ENCODE data around the gene SELENOO. TPM values are rescaled to one million over a fixed set of nuclear protein-coding genes. Genes with fewer than 3 reads are reported as not detected.
A peak's percentile ranks its signal among the peaks of the same experiment; 100 is the strongest.

The SELENOO gene
- total and polyA plus RNA-seq, 2 of the 13 experiments (the other 11 are each of a cell fraction or from before 2014, with no cell fraction given): 14.4 to 19.0 TPM

- TF ChIP-seq POGK (CRISPR knock-in tag; conservative IDR thresholded peaks at IDR 0.05) (peak; percentile 74), ZNF749 (CRISPR knock-in tag; IDR thresholded peaks at IDR 0.05; ENCODE audit: borderline replicate concordance) (peak; percentile 41; the same call in 1 of the 2 replicates), RFX3 (CRISPR knock-in tag; IDR thresholded peaks at IDR 0.05) (no peak), MXI1 (IDR thresholded peaks at IDR 0.05; ENCODE audit: borderline replicate concordance, low read depth, low read length) (peak; percentile 60; the same call in 1 of the 3 replicates), MLLT10 (CRISPR knock-in tag; IDR thresholded peaks at IDR 0.05) (no peak), SP1 (IDR thresholded peaks at IDR 0.05) (no peak), SP1 (CRISPR knock-in tag; IDR thresholded peaks at IDR 0.05) (peak; percentile 42; the same call in 1 of the 2 replicates), ZNF746 (CRISPR knock-in tag; IDR thresholded peaks at IDR 0.05) (0 out of 2 replicates have a peak, but pooled peaks have one; percentile 45), ZBTB42 (CRISPR knock-in tag; IDR thresholded peaks at IDR 0.05) (peak; percentile 81; the same call in 1 of the 2 replicates), NRL (CRISPR knock-in tag; IDR thresholded peaks at IDR 0.05; ENCODE audit: borderline replicate concordance) (peak; percentile 72; the same call in 1 of the 2 replicates), KDM3A (CRISPR knock-in tag; IDR thresholded peaks at IDR 0.05; ENCODE audit: low read depth) (no peak), ATF4 (CRISPR knock-in tag; IDR thresholded peaks at IDR 0.05) (no peak), ZNF101 (CRISPR knock-in tag; IDR thresholded peaks at IDR 0.05; ENCODE audit: borderline replicate concordance, low read depth) (no peak), MAFG (CRISPR knock-in tag; IDR thresholded peaks at IDR 0.05) (0 out of 2 replicates have a peak, but pooled peaks have one; percentile 33), ZNF329 (CRISPR knock-in tag; IDR thresholded peaks at IDR 0.05; ENCODE audit: low read depth) (0 out of 2 replicates have a peak, but pooled peaks have one; percentile 24), NR0B2 (CRISPR knock-in tag; IDR thresholded peaks at IDR 0.05) (peak; percentile 78), CCDC6 (CRISPR knock-in tag; IDR thresholded peaks at IDR 0.05) (no peak; the same call in 1 of the 2 replicates), ZNF891 (CRISPR knock-in tag; IDR thresholded peaks at IDR 0.05) (peak; percentile 78), GFI1 (CRISPR knock-in tag; IDR thresholded peaks at IDR 0.05; ENCODE audit: borderline replicate concordance) (peak; percentile 5; the same call in 1 of the 2 replicates), ZMAT3 (CRISPR knock-in tag; conservative IDR thresholded peaks at IDR 0.05) (no peak), THAP8 (CRISPR knock-in tag; IDR thresholded peaks at IDR 0.05; ENCODE audit: borderline replicate concordance) (0 out of 2 replicates have a peak, but pooled peaks have one; percentile 71), ZSCAN25 (CRISPR knock-in tag; IDR thresholded peaks at IDR 0.05) (0 out of 2 replicates have a peak, but pooled peaks have one; percentile 22), MBNL3 (CRISPR knock-in tag; conservative IDR thresholded peaks at IDR 0.05) (no peak), ZBTB7A (CRISPR knock-in tag; IDR thresholded peaks at IDR 0.05) (no peak), HDAC1 (CRISPR knock-in tag; IDR thresholded peaks at IDR 0.05) (peak; percentile 66), CREBL2 (CRISPR knock-in tag; IDR thresholded peaks at IDR 0.05; ENCODE audit: borderline replicate concordance) (peak; percentile 80; the same call in 1 of the 2 replicates)
Measured at GRCh38 chr22:50250555-50251476, 50.0 kb downstream of the SELENOO start, which contains the start of gene HDAC10 (continued).

Measured in HepG2 (cell line).